ENCODE results near the gene PATJ.
A peak's percentile ranks its signal among the peaks of the same experiment; 100 is the strongest.
"Not testable (repeated sequence)": the region's sequence is repeated elsewhere in the genome, so short reads cannot be mapped to it uniquely, and the experiment has no call there.

Gene PATJ

GRCh38 chr1:61951731-61952580, 209.7 kb downstream of the PATJ start:
- DNase-seq = no peak

- DNase-seq = no peak
These were observed 210.4 kb downstream of the PATJ start for GRCh38 chr1:61952675-61953074.

GRCh38 chr1:61953076-61953789, 211.0 kb downstream of the PATJ start:
- DNase-seq = no peak

- no peak for DNase-seq
These were observed 211.5 kb downstream of the PATJ start for GRCh38 chr1:61953790-61954150.

- no peak for DNase-seq
These were observed 213.0 kb downstream of the PATJ start for GRCh38 chr1:61955261-61955660.

GRCh38 chr1:61956016-61956645, 213.9 kb downstream of the PATJ start:
- no peak for DNase-seq

GRCh38 chr1:61956784-61957183, 214.5 kb downstream of the PATJ start:
- DNase-seq = no peak

GRCh38 chr1:61961009-61961408, 218.7 kb downstream of the PATJ start:
- no peak for DNase-seq

GRCh38 chr1:61962631-61963030, 220.4 kb downstream of the PATJ start:
- DNase-seq = no peak

GRCh38 chr1:61966450-61967225, 224.4 kb downstream of the PATJ start:
- DNase-seq = not testable (repeated sequence)

- no peak for DNase-seq
These were observed 225.5 kb downstream of the PATJ start for GRCh38 chr1:61967750-61968149.

GRCh38 chr1:61968869-61969268, 226.6 kb downstream of the PATJ start:
- DNase-seq = no peak

- DNase-seq = no peak
These were observed 231.0 kb downstream of the PATJ start for GRCh38 chr1:61973100-61973837.

GRCh38 chr1:61975638-61976037, 233.4 kb downstream of the PATJ start:
- DNase-seq = no peak

- DNase-seq = no peak
These were observed 234.3 kb downstream of the PATJ start for GRCh38 chr1:61976566-61976965.

- no peak for DNase-seq
These were observed 236.5 kb downstream of the PATJ start for GRCh38 chr1:61978796-61979195.

- no peak for DNase-seq
These were observed 237.4 kb downstream of the PATJ start for GRCh38 chr1:61979729-61980128.

- DNase-seq = peak in 1 of 2 experiments; percentile 49
These were observed 238.3 kb downstream of the PATJ start for GRCh38 chr1:61980561-61980960.

- no peak for DNase-seq
These were observed 239.8 kb downstream of the PATJ start for GRCh38 chr1:61981870-61982660.

GRCh38 chr1:61983236-61983635, 241.0 kb downstream of the PATJ start:
- DNase-seq = no peak

GRCh38 chr1:61992257-61992656, 250.0 kb downstream of the PATJ start:
- DNase-seq = no peak

All from NCI-H446 (cell line).